ENCODE results near the gene PAQR8.

The PAQR8 gene

GRCh38 chr6:52361945-52362442, at the start of gene PAQR8:
Gene PAQR8, plus strand, starts transcription at chr6:52362151. Its CDS starts 41,063 bp downstream, at chr6:52403214.
- in situ Hi-C loops (cut with HindIII; ENCODE audit: low sequenced_read_pairs), result no loop called here

DNA sequence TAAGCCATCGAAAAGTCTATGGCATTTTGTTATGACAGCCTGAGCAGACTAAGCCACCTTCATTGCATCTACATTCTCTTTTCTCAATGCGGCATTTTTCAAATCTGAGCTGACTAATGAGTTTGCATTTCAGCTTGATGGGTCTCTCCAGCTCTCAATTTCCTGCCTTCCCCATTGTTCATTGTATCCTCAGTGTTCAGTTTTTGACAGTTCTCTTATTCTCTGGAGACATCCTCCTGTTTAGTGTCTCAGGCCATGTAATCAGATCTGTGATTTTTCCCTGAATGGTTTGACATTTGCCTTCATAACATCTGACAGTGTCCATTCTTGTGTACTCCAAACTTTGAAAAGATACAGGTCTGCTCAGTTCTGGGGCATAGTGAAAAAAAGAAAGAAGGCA, 49.5 kb upstream of the PAQR8 start:
- in situ Hi-C loops (cut with HindIII; ENCODE audit: low sequenced_read_pairs), result no loop called here

GRCh38 chr6:52314752-52315151, 47.2 kb upstream of the PAQR8 start:
- in situ Hi-C loops (cut with HindIII; ENCODE audit: low sequenced_read_pairs), result no loop called here

GRCh38 chr6:52317211-52317610, 44.7 kb upstream of the PAQR8 start:
- in situ Hi-C loops (cut with HindIII; ENCODE audit: low sequenced_read_pairs), result no loop called here

DNA sequence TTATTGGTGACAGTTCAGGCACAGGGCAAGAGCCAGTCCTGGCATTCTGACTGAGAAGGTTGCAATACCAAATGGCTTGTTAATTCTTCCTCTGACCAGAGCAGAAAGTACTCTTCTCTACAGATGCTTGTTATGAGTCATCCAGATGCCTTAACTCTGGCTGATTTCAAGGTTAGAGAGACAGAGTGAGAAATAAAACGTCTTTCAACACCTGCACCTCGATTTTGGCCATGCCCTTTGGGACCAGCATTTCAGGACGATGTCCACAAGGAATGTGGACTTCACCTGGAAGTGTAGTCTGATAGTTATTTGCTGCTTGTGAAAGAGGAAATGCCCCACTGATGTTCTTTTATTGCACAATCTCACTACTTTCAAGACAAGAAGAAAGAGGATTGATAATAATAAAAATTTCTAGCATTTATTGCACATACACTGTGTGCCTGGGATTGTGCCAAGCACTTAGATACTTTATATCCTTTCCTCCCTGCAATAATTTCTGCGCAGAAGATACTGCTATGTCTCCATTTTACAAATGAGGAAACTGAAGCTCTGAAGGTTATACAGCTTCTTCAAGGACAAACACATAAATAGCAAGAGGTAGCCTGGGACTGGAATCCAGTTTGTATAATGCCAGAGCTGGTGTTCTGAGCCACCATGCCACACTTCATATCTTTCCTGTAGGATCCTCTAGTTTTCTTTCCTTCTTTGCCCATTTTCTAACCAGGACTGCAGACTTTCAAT, 43.9 kb upstream of the PAQR8 start:
- in situ Hi-C loops (cut with HindIII; ENCODE audit: low sequenced_read_pairs), result no loop called here

GRCh38 chr6:52324189-52324588, 37.8 kb upstream of the PAQR8 start:
- in situ Hi-C loops (cut with HindIII; ENCODE audit: low sequenced_read_pairs), result no loop called here

GRCh38 chr6:52325695-52326471, 36.1 kb upstream of the PAQR8 start:
- in situ Hi-C loops (cut with HindIII; ENCODE audit: low sequenced_read_pairs), result no loop called here

- in situ Hi-C loops (cut with HindIII; ENCODE audit: low sequenced_read_pairs), result no loop called here
Observed at GRCh38 chr6:52326540-52327364, 35.2 kb upstream of the PAQR8 start.

DNA sequence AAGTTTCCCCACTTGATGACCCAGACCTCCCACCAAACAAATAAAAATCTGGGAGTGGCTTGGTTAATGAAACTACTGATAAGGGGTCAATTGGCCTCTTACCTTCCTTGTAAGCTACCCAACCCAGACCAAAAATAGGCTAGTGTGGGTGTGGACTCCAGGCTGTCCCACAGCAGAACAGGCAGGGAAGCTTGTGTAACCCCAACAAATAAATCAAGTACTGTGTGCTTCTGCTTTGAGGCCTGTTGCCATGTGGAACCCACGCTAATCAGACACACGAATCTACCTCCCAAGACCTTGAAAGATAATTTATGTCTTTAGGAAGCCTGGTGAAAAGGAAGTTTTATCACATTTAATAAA, 33.7 kb upstream of the PAQR8 start:
- in situ Hi-C loops (cut with HindIII; ENCODE audit: low sequenced_read_pairs), result no loop called here

DNA sequence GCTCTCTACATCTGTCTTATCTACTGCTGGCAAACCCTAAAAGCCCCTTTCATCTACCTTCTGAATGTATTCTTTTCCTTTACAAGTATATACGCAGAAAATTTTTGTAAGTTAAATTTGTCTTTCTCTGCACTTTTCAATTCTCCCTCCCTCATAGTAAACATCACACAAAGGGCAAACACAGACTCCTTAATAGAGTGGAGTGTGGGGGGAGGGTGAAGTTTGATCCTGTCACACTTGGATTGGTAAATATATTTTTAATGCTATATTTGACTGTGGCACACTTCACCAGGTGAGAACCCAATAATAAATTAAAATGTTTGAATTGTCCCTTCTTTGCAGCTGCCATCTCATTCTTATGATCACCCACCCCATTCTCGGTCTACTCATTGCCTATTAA, 33.2 kb upstream of the PAQR8 start:
- in situ Hi-C loops (cut with HindIII; ENCODE audit: low sequenced_read_pairs), result no loop called here

DNA sequence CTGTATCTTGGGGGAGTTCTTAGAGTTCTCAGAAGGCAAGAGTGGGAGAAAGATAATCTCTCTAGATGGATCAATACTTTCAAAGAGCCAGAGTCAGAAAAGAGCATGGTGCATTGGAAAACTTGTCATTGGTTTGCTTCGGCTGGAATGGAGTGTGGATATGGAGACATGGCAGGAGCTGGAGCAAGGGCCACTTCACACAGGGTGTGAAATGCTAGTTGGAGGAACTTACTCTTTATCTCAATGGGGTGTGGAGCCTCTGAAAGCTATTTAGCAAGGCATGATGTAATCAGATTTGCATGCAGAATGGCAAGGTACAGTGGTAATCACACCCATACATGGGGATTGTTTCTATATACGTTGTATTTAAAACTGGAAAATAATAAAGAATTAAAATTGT, 31.5 kb upstream of the PAQR8 start:
- in situ Hi-C loops (cut with HindIII; ENCODE audit: low sequenced_read_pairs), result no loop called here

GRCh38 chr6:52331793-52332457, 30.0 kb upstream of the PAQR8 start:
- in situ Hi-C loops (cut with HindIII; ENCODE audit: low sequenced_read_pairs), result no loop called here

DNA sequence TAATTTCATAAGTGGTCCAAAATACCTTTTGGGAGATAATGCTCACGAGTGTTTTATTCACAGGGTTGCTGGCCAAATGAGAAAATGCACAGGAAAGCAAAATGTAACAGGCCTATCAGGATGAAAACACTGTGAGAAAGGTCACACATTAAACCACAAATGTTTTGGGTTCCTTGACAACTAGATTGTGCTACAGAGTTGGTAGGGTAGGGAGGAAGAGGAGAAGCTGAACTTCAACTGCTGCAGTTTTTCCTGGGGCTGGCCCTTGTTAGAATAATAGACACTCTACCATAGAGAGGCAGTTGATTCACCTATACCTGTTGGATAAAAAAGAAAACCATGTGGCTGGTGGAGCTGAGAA, 28.1 kb upstream of the PAQR8 start:
- in situ Hi-C loops (cut with HindIII; ENCODE audit: low sequenced_read_pairs), result no loop called here

DNA sequence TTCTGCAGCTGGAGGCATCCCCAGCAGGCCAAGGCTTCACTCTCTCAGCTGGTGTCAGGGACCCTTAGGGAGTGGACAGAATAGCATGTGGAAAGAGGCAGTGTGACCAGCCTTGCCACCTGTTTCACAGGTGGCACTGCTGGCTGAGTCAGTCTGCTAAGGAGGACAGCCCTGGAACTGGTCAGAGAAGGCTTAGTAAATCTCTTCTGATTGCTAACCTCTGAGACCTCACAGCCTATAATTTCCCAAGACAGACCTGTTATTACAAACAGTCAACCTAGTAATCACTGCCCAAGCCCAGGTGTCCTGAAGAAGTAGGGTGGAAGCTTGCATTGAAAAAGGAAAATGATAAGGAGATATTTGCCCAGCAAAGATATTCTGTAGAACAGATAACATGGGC, 26.4 kb upstream of the PAQR8 start:
- in situ Hi-C loops (cut with HindIII; ENCODE audit: low sequenced_read_pairs), result loop anchor here (5.0 kb wide), 1 partner anchor 52 kb away; no protein-coding TSS in a partner anchor

GRCh38 chr6:52336919-52337561, 24.9 kb upstream of the PAQR8 start:
- in situ Hi-C loops (cut with HindIII; ENCODE audit: low sequenced_read_pairs), result loop anchor here (5.0 kb wide), 1 partner anchor 50 kb away; no protein-coding TSS in a partner anchor

GRCh38 chr6:52337633-52338290, 24.2 kb upstream of the PAQR8 start:
- in situ Hi-C loops (cut with HindIII; ENCODE audit: low sequenced_read_pairs), result loop anchor here (5.0 kb wide), 1 partner anchor 50 kb away; no protein-coding TSS in a partner anchor

DNA sequence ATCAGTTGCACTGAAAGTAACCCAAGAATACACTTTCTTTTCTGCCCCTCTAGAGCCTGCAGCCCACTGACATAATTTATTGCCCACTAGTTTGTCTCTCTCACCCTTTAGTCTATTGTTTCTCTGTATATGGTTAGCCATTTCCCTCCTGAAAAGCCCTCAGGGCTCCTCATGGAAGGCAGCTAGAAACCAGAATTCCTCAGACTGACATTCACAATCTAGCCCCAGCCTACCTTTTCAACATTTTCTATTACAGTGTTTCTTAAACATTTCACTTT, 21.4 kb upstream of the PAQR8 start:
- in situ Hi-C loops (cut with HindIII; ENCODE audit: low sequenced_read_pairs), result loop anchor here (5.0 kb wide), 1 partner anchor 58 kb away; the partner anchor contains the start of gene MCM3

DNA sequence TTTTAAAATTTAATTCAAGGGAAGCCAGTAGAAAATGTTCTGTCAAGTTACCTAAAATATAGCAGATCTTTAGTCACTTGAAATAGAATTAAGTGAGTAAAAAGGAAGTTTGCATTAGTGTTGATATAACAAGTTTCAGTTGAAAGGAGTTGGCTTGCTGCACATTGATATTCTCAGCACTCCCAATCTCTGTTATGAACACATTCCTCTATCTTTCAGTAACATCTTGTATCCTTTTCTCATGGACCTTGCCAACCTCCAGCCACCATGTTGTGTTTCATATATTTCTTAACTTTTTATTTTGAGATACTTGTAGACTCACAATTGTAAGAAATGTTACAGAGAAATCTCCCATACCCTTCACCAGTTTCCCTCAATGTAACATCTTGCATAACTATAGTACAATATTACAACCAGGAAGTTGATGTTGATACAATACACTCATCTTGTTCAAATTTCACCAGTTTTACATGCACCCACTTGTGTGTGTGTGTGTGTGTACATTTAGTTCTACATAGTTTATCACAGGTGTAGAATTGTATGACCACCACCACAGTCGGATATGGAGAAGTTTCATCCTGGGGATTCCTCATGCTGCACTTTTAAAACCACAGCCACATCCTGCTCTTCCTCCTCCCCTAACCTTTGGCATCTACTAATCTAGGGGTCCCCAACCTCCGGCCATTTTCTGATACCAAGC, 20.2 kb upstream of the PAQR8 start:
- in situ Hi-C loops (cut with HindIII; ENCODE audit: low sequenced_read_pairs), result loop anchor here (5.0 kb wide), 1 partner anchor 59 kb away; the partner anchor contains the start of gene MCM3

- in situ Hi-C loops (cut with HindIII; ENCODE audit: low sequenced_read_pairs), result no loop called here
Observed at GRCh38 chr6:52345311-52345710, 16.6 kb upstream of the PAQR8 start.

Measured in endothelial cell of hepatic sinusoid (primary cell).